CD8-positive, alpha-beta memory T cell (primary cell): ENCODE results near the gene CLASP1. TPM values are rescaled to one million over a fixed set of nuclear protein-coding genes. Genes with fewer than 3 reads are reported as not detected.

ENCODE experiments used
- CTCF ChIA-PET: fragments of 350-600 bp; sonication (Branson Sonifier 250); formaldehyde crosslinking; loops from one replicate; lab custom pipeline; 2021; ENCODE audit warnings: antibody characterized with exemption; lab: Charles Lee
- POLR2A ChIA-PET: fragments of 350-600 bp; sonication (Branson Sonifier 250); formaldehyde crosslinking; loops from one replicate; lab custom pipeline; 2021; ENCODE audit warnings: antibody characterized with exemption; lab: Charles Lee
- DNase-seq, 5 donors: peaks; one replicate each; pipeline versions ENCODE4 v3.0.0 to v3.0.0-alpha.2; 2020 to 2022; ENCODE audit warnings: mixed read lengths in 1 of 5
- H3K27ac ChIP-seq: one replicate; pipeline ENCODE4 v1.7.0; 2013; ENCODE audit warnings: low read depth, mild to moderate bottlenecking, low read length, moderate library complexity
- H3K27me3 ChIP-seq: 2 replicates; pipeline ENCODE4 v1.7.0; 2013; ENCODE audit warnings: low read length, mild to moderate bottlenecking; ENCODE audit not compliant: insufficient read depth, poor library complexity, severe bottlenecking
- H3K36me3 ChIP-seq: 2 replicates; pipeline ENCODE4 v1.7.0; 2013; ENCODE audit warnings: mild to moderate bottlenecking, low read length, moderate library complexity; ENCODE audit not compliant: insufficient read depth
- H3K4me1 ChIP-seq: 2 replicates; pipeline ENCODE4 v1.7.0; 2013; ENCODE audit warnings: mild to moderate bottlenecking, low read length, moderate library complexity; ENCODE audit not compliant: insufficient read depth
- H3K4me3 ChIP-seq: 2 replicates; pipeline ENCODE4 v1.7.0; 2013; ENCODE audit warnings: mild to moderate bottlenecking, low read length
- H3K9me3 ChIP-seq: 2 replicates; pipeline ENCODE4 v1.7.0; 2013; ENCODE audit warnings: mild to moderate bottlenecking, low read length
- H3K27ac Mint-ChIP-seq, 8 donors: one replicate each; pipeline ENCODE4 v1.8.0; 2020 to 2021; ENCODE audit warnings: mixed read lengths in 8 of 8, mild to moderate bottlenecking in 6 of 8, inconsistent platforms in 3 of 8, moderate library complexity in 3 of 8
- H3K27me3 Mint-ChIP-seq, 2 donors: one replicate each; pipeline ENCODE4 v1.8.0; 2020 to 2021; ENCODE audit warnings: mixed read lengths in 2 of 2, mild to moderate bottlenecking in 1 of 2, moderate library complexity in 1 of 2
- H3K36me3 Mint-ChIP-seq, 3 donors: one replicate each; pipeline ENCODE4 v1.8.0; 2020 to 2021; ENCODE audit warnings: mixed read lengths in 3 of 3, inconsistent platforms in 1 of 3, mild to moderate bottlenecking in 1 of 3
- H3K4me1 Mint-ChIP-seq, 3 donors: one replicate each; pipeline ENCODE4 v1.8.0; 2020 to 2021; ENCODE audit warnings: mixed read lengths in 3 of 3, inconsistent platforms in 1 of 3, mild to moderate bottlenecking in 1 of 3
- H3K4me3 Mint-ChIP-seq, 7 donors: one replicate each; pipeline ENCODE4 v1.8.0; 2020 to 2021; ENCODE audit warnings: mixed read lengths in 7 of 7, mild to moderate bottlenecking in 6 of 7, moderate library complexity in 4 of 7, inconsistent platforms in 2 of 7
- H3K9me3 Mint-ChIP-seq, 5 donors: one replicate each; pipeline ENCODE4 v1.8.0; 2020 to 2022; ENCODE audit warnings: mixed read lengths in 5 of 5, mild to moderate bottlenecking in 3 of 5, moderate library complexity in 2 of 5, inconsistent platforms in 1 of 5
- polyA plus RNA-seq: library from polyadenylated mRNA; unstranded; fragments of 300-500 nt; fragmentation: Illumina TruSeq; gene quantifications from one replicate; pipeline ENCODE4 v1.2.3, GENCODE V29; 2021
- total RNA-seq, 2 experiments: library from RNA; stranded (reverse); gene quantifications; one replicate each; pipeline ENCODE4 v1.2.3, GENCODE V29; 2021

The CLASP1 gene
- total and polyA plus RNA-seq, 3 experiments from 2014 or later, result 22.2 to 66.0 (median 62.6) TPM

DNA sequence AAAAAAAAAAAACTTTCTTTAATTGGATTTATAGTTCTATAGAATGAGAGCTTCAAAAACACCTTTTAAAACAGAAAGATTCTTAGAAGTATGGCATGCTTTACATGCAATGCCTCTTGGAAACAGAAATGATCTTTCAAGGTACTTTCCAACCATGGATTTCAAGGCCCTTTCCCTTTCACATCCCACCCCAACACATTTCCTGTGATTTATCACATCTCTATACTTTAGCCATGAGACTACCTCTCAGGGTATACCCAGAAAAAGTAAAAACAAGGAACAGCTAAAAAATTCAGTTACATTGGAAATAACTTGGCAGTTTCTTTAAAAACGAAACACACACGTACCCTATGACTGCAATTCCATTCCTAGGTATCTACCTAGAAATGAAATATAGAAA lies 103.3 kb downstream of the CLASP1 start:
- Mint-ChIP-seq H3K9me3 (peaks cover 0 to 5% (median 0%) of the 10 kb centered on the region in 5 donors), H3K4me3 (no peak overlapping the region), H3K4me1 (peaks cover 46 to 60% (median 52%) of the 10 kb centered on the region in 3 donors), H3K27ac (peak overlapping the region in 2 of 8 donors; percentile 2 to 9), H3K36me3 (peaks cover 1 to 13% (median 2%) of the 10 kb centered on the region in 3 donors), H3K27me3 (no peaks in the 10 kb centered on the region)
- Histone ChIP-seq H3K27me3 (no peaks in the 10 kb centered on the region), H3K27ac (no peak overlapping the region), H3K9me3 (peaks cover 4% of the 10 kb centered on the region), H3K4me3 (no peak overlapping the region), H3K36me3 (no peaks in the 10 kb centered on the region), H3K4me1 (no peaks in the 10 kb centered on the region)
- POLR2A ChIA-PET, result interaction anchor here (0.6 kb wide), 1 partner anchor 173 kb away, joined by 5 read pairs; no protein-coding TSS in a partner anchor
- CTCF ChIA-PET, result no interaction called here
- no peak for DNase-seq

DNA sequence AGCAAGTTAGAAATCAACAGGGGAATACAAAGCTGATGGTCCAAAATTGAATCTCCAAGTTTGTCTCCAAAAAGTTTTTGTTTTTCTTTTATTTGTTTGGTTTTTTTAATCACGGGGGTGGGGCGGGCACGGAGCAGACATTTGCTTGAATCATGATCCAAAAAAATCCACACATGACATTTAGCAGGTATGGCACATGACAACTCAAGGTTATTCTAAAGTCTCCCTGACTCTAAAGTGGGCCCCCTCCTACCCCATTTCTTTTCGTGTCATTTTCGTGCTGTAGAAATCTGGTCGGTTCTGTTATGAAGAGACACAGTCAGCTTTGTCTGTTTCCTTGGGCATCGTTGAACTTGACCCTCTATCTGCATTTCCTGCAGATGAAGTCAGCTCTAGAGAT lies 104.0 kb downstream of the CLASP1 start:
- H3K4me1 ChIP-seq, result no peaks in the 10 kb centered on the region
- H3K9me3 ChIP-seq, result peaks cover 4% of the 10 kb centered on the region
- peaks cover 1 to 9% (median 2%) of the 10 kb centered on the region in 3 donors for H3K36me3 Mint-ChIP-seq
- peak overlapping the region in 2 of 8 donors; percentile 25 to 56 for H3K27ac Mint-ChIP-seq
- CTCF ChIA-PET, result interaction anchor here (0.6 kb wide), 1 partner anchor 9 kb away, joined by 3 read pairs; no protein-coding TSS in a partner anchor
- no peak for DNase-seq
- H3K27ac ChIP-seq, result no peak overlapping the region
- H3K4me3 Mint-ChIP-seq, result no peak overlapping the region
- no peaks in the 10 kb centered on the region for H3K27me3 ChIP-seq
- H3K27me3 Mint-ChIP-seq, result no peaks in the 10 kb centered on the region
- peaks cover 0 to 5% (median 0%) of the 10 kb centered on the region in 5 donors for H3K9me3 Mint-ChIP-seq
- no peaks in the 10 kb centered on the region for H3K36me3 ChIP-seq
- peaks cover 42 to 55% (median 47%) of the 10 kb centered on the region in 3 donors for H3K4me1 Mint-ChIP-seq
- POLR2A ChIA-PET, result no interaction called here
- H3K4me3 ChIP-seq, result no peak overlapping the region

DNA sequence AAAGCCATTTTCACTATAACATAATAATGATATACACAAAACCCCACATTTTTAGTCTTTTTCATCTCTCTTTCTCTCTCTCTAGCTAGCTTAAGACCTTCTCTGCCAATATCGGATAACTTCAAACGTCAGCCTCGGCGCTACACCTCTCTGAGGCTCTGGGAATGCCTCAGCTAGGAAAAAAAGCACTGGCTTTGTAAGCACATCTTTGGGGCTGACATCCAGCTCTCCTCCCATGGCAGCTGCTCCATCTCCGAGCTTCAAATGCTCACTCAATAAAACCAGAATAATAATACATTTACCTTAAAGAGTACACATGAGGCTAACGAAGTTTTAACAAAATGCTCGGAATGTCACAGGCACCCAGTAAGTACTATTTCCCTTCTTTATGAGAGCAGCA lies 107.8 kb downstream of the CLASP1 start:
- peaks cover 8% of the 10 kb centered on the region for H3K4me1 ChIP-seq
- H3K27me3 ChIP-seq, result no peaks in the 10 kb centered on the region
- ChIA-PET CTCF (interaction anchor here (0.6 to 1.2 kb wide), 2 partner anchors 11 to 379 kb away, joined by 3 to 4 read pairs; partner anchors contain the start of gene RNU4ATAC), POLR2A (interaction anchor here (1.2 kb wide), 1 partner anchor 11 kb away, joined by 4 read pairs; the partner anchor contains the start of gene RNU4ATAC)
- no peak overlapping the region for H3K27ac Mint-ChIP-seq
- no peak overlapping the region for H3K4me3 ChIP-seq
- peaks cover 0 to 2% (median 0%) of the 10 kb centered on the region in 3 donors for H3K36me3 Mint-ChIP-seq
- no peak for DNase-seq
- H3K9me3 ChIP-seq, result no peaks in the 10 kb centered on the region
- no peak overlapping the region for H3K27ac ChIP-seq
- H3K36me3 ChIP-seq, result no peaks in the 10 kb centered on the region
- H3K9me3 Mint-ChIP-seq, result no peaks in the 10 kb centered on the region
- H3K4me3 Mint-ChIP-seq, result no peak overlapping the region
- no peaks in the 10 kb centered on the region for H3K27me3 Mint-ChIP-seq
- H3K4me1 Mint-ChIP-seq, result peaks cover 38 to 49% (median 47%) of the 10 kb centered on the region in 3 donors

DNA sequence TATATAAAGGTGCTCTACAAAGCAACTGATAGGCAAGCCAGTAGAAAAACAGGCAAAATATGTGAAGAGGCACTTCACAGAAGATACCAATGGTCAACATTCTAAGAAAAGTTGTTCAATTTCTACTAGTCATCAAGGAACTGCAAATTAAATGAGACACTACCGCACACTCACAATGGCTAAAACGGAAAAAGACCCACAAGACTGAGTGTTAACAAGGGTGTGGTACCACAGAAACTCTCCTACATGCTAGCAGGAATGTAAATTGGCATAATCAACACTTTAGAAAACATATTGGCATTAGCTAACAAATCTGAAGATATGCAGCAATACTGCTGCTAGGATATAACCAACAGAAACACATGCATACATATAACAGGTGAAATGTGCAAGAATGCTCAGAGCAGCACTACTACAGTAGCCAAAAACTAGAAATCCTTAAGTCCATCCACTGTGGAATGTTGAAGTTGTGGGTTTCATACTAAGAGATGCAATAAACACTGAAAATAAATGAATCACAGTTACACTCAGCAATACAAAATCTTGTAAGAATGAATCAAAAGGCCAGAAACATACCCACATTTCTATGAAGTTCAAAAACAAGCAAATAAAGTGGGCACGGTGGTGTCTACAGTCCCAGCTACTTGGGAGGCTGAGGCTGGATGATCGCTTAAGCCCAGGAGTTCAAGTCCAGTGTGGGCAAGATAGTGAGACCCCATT lies 109.4 kb downstream of the CLASP1 start:
- Mint-ChIP-seq H3K27me3 (no peaks in the 10 kb centered on the region), H3K9me3 (no peaks in the 10 kb centered on the region), H3K4me1 (peaks cover 32 to 37% (median 36%) of the 10 kb centered on the region in 3 donors), H3K4me3 (peak overlapping the region; percentile 2 to 71 (median 35)), H3K36me3 (peaks cover 0 to 3% (median 0%) of the 10 kb centered on the region in 3 donors), H3K27ac (peak overlapping the region; percentile 0 to 83 (median 63))
- Histone ChIP-seq H3K4me3 (no peak overlapping the region), H3K27me3 (no peaks in the 10 kb centered on the region), H3K9me3 (no peaks in the 10 kb centered on the region), H3K4me1 (peaks cover 8% of the 10 kb centered on the region), H3K36me3 (no peaks in the 10 kb centered on the region), H3K27ac (no peak overlapping the region)
- DNase-seq, result no peak
- ChIA-PET CTCF (no interaction called here), POLR2A (interaction anchor here (1.2 kb wide), 1 partner anchor 10 kb away, joined by 4 read pairs; the partner anchor contains the start of gene RNU4ATAC)

DNA sequence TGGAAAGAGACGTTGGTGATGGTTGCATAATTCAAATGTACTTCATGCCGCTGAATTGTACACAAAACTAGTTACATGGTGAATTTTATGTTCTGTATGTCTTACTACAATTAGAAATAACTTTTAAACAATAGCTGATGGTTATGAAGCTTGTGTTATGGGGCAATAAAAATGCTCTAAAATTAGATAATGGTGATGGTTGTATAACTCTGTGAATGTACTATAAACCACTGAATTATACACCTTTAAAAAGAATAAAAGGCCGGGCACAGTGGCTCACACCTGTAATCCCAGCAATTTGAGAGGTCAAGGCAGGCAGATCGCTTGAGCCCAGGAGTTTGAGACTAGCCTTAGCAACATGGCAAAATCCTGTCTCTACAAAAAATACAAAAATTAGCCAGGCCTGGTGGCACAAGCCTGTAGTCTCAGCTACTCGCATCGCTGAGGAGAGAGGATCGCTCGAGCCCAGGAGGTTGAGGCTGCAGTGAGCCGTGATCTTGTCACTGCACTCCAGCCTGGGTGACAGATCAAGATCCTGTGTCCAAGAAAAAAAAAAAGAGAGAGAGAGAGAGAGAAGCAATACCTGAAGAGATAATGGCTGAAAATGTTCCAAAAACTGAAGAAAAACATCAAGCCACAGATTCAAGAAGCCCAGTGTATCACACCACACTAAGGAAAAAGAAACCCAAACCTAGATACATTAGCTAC lies 112.3 kb downstream of the CLASP1 start:
- H3K27me3 ChIP-seq, result no peaks in the 10 kb centered on the region
- Mint-ChIP-seq H3K27me3 (no peaks in the 10 kb centered on the region), H3K36me3 (peaks cover 0 to 7% (median 0%) of the 10 kb centered on the region in 3 donors), H3K4me1 (peaks cover 31 to 52% (median 34%) of the 10 kb centered on the region in 3 donors), H3K9me3 (no peaks in the 10 kb centered on the region), H3K27ac (peak overlapping the region in 6 of 8 donors; percentile 26 to 62 (median 54)), H3K4me3 (peak overlapping the region in 1 of 7 donors; percentile 51)
- peaks cover 8% of the 10 kb centered on the region for H3K4me1 ChIP-seq
- no peak overlapping the region for H3K27ac ChIP-seq
- DNase-seq, result no peak
- ChIA-PET POLR2A (interaction anchor here (0.5 kb wide), 1 partner anchor 97 kb away, joined by 5 read pairs; no protein-coding TSS in a partner anchor), CTCF (no interaction called here)
- no peaks in the 10 kb centered on the region for H3K9me3 ChIP-seq
- no peaks in the 10 kb centered on the region for H3K36me3 ChIP-seq
- no peak overlapping the region for H3K4me3 ChIP-seq

DNA sequence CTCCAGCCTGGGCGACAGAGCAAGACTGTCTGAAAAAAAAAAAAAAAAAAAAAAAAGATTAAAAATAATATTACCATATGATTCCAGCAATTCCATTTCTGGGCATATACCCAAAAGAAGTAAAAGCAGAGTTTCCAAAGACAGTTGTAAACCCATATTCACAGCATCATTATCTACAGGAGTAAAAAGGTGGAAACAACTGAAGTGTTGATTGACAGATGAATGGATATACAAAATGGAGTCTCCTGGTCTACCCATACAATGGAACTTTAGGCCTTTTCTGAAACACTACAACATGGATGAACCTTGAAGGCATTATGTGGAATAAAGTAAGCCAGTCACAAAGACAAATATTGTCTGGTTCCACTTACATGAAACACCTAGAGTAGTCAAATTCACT lies 112.9 kb downstream of the CLASP1 start:
- Mint-ChIP-seq H3K9me3 (no peaks in the 10 kb centered on the region), H3K4me1 (peaks cover 31 to 55% (median 34%) of the 10 kb centered on the region in 3 donors), H3K27ac (peak overlapping the region in 2 of 8 donors; percentile 9 to 62), H3K4me3 (no peak overlapping the region), H3K27me3 (no peaks in the 10 kb centered on the region), H3K36me3 (peaks cover 0 to 7% (median 0%) of the 10 kb centered on the region in 3 donors)
- Histone ChIP-seq H3K36me3 (no peaks in the 10 kb centered on the region), H3K9me3 (no peaks in the 10 kb centered on the region), H3K27ac (no peak overlapping the region), H3K27me3 (no peaks in the 10 kb centered on the region), H3K4me3 (no peak overlapping the region), H3K4me1 (peaks cover 11% of the 10 kb centered on the region)
- ChIA-PET POLR2A (no interaction called here), CTCF (interaction anchor here (0.7 kb wide), 1 partner anchor 9 kb away, joined by 3 read pairs; no protein-coding TSS in a partner anchor)
- no peak for DNase-seq

DNA sequence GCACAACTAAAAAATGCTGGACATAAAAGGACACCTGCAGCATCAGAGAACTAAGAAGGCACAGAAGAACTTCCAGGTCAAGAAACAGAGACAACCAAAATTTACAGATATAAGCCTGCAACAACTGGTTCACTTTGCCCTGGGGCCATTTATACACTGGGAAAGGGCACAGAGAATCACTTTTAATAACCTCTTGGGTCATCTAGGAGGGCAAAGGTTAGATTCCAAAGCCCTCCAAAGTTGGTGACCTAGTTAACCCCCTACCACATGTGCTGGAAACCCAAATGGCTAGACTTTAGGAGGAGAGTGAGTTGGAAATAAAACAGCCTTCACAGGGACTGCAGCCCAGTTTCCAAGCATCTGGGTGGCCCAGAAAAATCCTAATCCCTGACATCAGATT lies 115.3 kb downstream of the CLASP1 start:
- Mint-ChIP-seq H3K27ac (peak overlapping the region in 6 of 8 donors; percentile 21 to 94 (median 50)), H3K9me3 (no peaks in the 10 kb centered on the region), H3K4me1 (peaks cover 29 to 65% (median 39%) of the 10 kb centered on the region in 3 donors), H3K27me3 (no peaks in the 10 kb centered on the region), H3K4me3 (peak overlapping the region in 1 of 7 donors; percentile 44), H3K36me3 (peaks cover 0 to 11% (median 0%) of the 10 kb centered on the region in 3 donors)
- Histone ChIP-seq H3K27me3 (no peaks in the 10 kb centered on the region), H3K36me3 (no peaks in the 10 kb centered on the region), H3K9me3 (no peaks in the 10 kb centered on the region), H3K27ac (no peak overlapping the region), H3K4me3 (no peak overlapping the region), H3K4me1 (peaks cover 11% of the 10 kb centered on the region)
- POLR2A ChIA-PET, result no interaction called here
- CTCF ChIA-PET, result interaction anchor here (5.7 kb wide), 1 partner anchor 185 kb away, joined by 49 read pairs; no protein-coding TSS in a partner anchor
- DNase-seq, result no peak
